GM21367 (cell line): ENCODE measurements around the gene MEA1.
"Not testable (repeated sequence)": the region's sequence is repeated elsewhere in the genome, so short reads cannot be mapped to it uniquely, and the experiment has no call there.

ENCODE experiments used
- ATAC-seq: cut with Tn5 transposase; IDR thresholded peaks from one replicate; pipeline ENCODE4 v1.9.1; 2021; ENCODE audit not compliant: unreplicated experiment

Gene MEA1

DNA sequence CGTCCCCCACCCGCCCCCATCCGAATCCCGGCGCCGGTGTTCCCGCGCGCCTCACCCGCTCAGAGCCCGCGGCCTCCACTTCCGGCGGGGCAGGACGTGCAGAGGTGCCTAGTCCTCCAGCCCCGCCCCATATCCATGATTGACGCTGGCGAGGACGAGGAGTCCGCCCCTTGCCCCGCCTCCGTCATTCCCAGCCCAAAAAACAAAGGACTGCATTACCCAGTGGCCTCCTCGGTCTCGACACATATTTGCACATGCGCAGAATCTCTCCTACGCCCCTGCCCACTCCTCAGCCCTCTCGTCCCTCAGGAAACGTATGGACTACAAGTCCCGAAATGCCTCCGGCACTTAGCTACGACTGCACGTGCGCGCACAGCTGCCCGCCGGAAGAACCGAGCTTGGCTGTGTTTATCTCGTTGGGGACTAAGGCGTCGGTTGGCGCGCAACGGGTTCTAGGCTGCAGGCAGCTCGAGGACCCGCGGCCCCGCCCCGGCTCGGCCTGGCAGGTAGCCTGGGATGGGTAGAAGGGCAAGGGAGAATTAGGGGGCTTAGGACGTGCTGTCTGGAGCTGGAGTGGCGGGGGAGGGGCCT is at the start of gene MEA1, which contains the start of gene KLHDC3:
Gene MEA1, minus strand, starts transcription at position 104 of the 591 bp plus-strand sequence. CDS start 133 bp downstream, outside the sequence.
Gene KLHDC3, plus strand, starts transcription at position 407 of the 591 bp plus-strand sequence. CDS start 2,944 bp downstream, outside the sequence.
- ATAC-seq: peak; percentile 76

- no peak for ATAC-seq
These were observed 49.1 kb upstream of the MEA1 start for GRCh38 chr6:43062818-43063217.

GRCh38 chr6:43061861-43062260 is 48.1 kb upstream of the MEA1 start:
- no peak for ATAC-seq

GRCh38 chr6:43060755-43061633 is 47.2 kb upstream of the MEA1 start:
- ATAC-seq: no peak

GRCh38 chr6:43060034-43060754 is 46.4 kb upstream of the MEA1 start:
- no peak for ATAC-seq

- peak; percentile 82 for ATAC-seq
These were observed 45.7 kb upstream of the MEA1 start, which contains the start of the genes KLC4 and MRPL2 for GRCh38 chr6:43059168-43060033. Gene KLC4 (plus strand): TSS chr6:43059631. CDS start chr6:43061336, 1,705 bp downstream. Gene MRPL2 (minus strand): TSS chr6:43059434. CDS start chr6:43059381, 53 bp downstream.

- no peak for ATAC-seq
These were observed 44.8 kb upstream of the MEA1 start for GRCh38 chr6:43058531-43058930.

DNA sequence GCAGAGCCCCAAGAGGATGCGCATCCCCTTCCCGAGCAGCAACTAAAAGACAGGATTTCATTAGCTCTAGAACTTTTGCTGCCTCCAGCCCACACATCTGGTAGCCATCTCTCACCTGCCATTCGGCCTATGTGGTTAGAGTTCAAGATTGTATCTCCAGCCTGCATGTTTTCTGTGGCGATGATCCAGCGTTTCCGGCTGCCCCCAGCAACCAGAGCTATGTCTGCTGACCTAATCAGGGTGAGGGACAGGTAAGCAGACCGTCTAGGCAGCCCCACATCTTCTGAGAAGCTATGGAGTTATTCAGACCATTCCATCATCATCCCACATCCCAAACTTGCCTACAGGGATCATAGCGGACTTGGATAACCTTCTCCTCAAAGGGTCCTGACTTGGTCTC is 42.2 kb upstream of the MEA1 start:
- ATAC-seq: no peak

DNA sequence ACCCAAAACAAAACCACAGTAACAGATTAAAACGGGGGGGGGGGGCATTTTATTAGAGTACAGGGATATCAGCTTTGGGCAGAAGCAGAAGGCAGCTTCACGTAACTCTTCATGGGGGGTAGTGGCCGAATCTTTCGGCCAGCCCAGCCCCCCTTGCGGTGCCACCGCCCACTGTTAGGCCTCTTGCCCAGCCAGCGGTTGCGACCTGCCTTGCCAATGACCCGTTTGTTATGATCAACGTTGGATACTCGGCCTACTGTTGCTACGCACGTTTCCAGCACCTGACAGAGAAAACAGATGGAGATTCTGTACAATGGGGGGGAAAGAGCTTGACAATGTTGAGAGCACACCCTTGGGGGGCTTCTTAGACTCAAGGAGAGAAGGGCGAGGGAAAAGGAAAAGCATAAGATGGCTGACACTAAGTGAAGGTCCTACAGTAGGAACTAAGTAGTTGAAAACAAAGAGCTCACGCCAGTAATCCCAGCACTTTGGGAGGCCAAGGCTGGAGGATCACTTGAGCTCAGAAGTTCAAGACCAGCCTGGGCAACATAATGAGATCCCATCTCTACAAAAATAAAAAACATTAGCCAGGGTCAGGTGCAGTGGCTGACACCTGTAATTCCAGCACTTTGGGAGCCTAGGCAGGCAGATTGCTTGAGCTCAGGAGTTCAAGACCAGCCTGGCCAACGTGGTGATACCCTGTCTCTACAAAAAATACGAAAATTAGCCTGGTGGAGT is 40.6 kb upstream of the MEA1 start:
- ATAC-seq: no peak

- ATAC-seq: peak; percentile 77
These were observed 39.9 kb upstream of the MEA1 start, which contains the start of gene CUL7 for GRCh38 chr6:43053545-43054205. Gene CUL7 (minus strand): TSS chr6:43053851. CDS start chr6:43052788, 1,063 bp downstream.

DNA sequence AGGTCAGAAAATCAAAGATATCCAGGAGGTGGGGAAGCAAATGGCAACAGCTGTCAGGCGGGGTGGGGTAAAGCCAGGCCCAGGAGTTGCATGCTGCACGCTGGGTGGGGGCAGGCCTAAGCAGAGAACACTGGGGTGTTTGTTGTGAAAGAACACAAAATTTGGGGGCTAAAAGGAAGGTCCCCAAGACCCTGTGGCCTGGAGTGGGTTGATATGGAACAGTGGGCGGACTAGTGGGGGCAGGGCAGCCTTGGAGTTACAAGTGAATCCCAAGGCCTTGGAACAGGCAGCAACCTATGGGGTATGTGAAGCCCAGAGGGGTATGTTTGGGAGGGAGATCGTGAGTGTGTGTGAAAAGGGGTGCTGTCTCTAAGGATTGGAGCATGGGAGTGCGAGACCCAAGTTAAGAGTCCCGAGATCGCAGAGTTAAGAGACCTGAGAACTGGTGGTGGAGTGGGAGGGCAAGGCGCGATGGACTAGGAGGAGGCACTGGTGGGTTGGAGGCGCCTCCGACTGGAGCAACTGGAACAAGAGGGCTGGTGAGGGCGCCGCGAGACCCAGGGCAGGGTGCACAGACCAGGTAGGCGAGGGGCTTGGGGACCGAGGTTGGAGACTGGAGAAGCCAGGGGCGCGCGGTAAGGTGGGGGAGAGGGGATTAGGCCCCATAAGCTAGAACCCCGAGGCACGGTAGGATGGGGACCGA is 39.2 kb upstream of the MEA1 start:
- ATAC-seq: no peak

- no peak for ATAC-seq
These were observed 38.6 kb upstream of the MEA1 start for GRCh38 chr6:43052225-43052841.

DNA sequence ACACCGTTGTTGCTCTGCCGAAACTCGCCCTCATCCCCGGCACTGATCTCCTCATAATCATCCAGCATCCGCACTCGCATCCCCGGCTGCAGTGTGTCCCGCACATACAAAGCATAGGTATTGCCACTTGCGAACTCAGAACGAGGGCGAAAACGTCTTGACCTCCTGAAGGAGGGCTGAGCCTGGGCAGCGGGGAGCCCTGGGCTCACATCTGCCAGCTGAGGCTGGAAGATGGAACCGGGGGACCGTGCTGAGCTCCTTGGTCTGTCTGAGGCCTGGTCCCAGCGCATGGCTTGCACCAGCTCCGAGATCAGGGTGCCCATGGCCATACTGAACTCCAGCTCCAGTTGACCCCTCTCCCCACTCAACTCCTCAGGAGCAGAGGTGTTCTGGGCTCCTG is 37.2 kb upstream of the MEA1 start:
- ATAC-seq: no peak

- no peak for ATAC-seq
These were observed 34.3 kb upstream of the MEA1 start for GRCh38 chr6:43047998-43048397.

- no peak for ATAC-seq
These were observed 31.7 kb upstream of the MEA1 start for GRCh38 chr6:43045371-43045930.

DNA sequence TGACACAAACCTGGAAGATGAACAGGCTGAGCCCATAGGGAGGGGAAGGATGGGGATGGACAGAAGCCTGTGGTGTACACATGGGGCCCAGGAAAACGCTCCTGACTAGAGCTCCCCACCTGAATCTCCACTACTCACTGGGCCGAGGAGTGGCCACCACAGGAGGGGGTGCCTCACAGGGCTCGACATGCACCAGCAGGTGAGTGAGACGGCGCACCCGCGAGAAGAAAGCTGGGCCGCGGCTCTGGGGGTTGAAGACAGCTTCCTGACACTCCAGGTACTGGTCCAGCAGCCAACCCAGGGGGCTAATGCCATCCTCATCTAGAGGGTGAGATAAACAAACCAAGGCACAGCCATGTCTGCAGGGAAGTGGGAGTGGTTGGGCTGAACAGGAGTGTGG is 29.6 kb upstream of the MEA1 start:
- no peak for ATAC-seq

GRCh38 chr6:43041475-43041874 is 27.7 kb upstream of the MEA1 start:
- not testable (repeated sequence) for ATAC-seq
